Prostate gland (tissue), 2 donors: ENCODE measurements around the gene SCYGR8. TPM values are rescaled to one million over a fixed set of nuclear protein-coding genes. Genes with fewer than 3 reads are reported as not detected.

Experiments used
- DNase-seq: peaks from one replicate; pipeline ENCODE4 v3.0.0-alpha.2; 2019; ENCODE audit warnings: low spot score
- H3K27ac ChIP-seq, 2 donors: fragments of 200-600 bp; sonication (generic); 2 replicates each; pipeline ENCODE4 v1.5.1; 2017 to 2019
- H3K27me3 ChIP-seq: fragments of 200-600 bp; sonication (generic); replicated peaks from 2 replicates; pipeline ENCODE4 v1.5.1; 2019; ENCODE audit not compliant: insufficient read depth
- H3K36me3 ChIP-seq, 2 donors: fragments of 200-600 bp; sonication (generic); 1 replicate in 1 of 2; 2 replicates in 1 of 2; pipeline versions ENCODE4 v1.5.1 to v1.8.1; 2017 to 2019
- H3K4me1 ChIP-seq: fragments of 200-600 bp; sonication (generic); replicated peaks from 2 replicates; pipeline ENCODE4 v1.5.1; 2019
- H3K4me3 ChIP-seq, 2 donors: fragments of 200-600 bp; sonication (generic); 2 replicates each; pipeline ENCODE4 v1.5.1; 2017 to 2019
- H3K9me3 ChIP-seq: fragments of 200-600 bp; sonication (generic); 2 replicates; pipeline ENCODE4 v1.5.1; 2017
- CTCF ChIP-seq, 4 experiments: fragments of 200-600 bp in 2 of 4; fragments of 450-650 bp in 2 of 4; sonication (generic) in 2 of 4; IDR thresholded peaks; 1 replicate in 3 of 4; 2 replicates in 1 of 4; pipeline ENCODE4 v1.5.1; 2016 to 2019; ENCODE audit warnings: antibody characterized with exemption in 4 of 4, mild to moderate bottlenecking in 2 of 4, moderate library complexity in 2 of 4
- POLR2A ChIP-seq: fragments of 450-650 bp; IDR thresholded peaks from one replicate; pipeline ENCODE4 v1.6.1; 2016; ENCODE audit warnings: antibody characterized with exemption, mild to moderate bottlenecking
- POLR2AphosphoS5 ChIP-seq: sonication (generic); formaldehyde crosslinking; IDR thresholded peaks from one replicate; pipeline ENCODE4 v1.6.1; 2017; ENCODE audit warnings: antibody characterized with exemption
- WGBS: methylation state at CpG from one replicate; pipeline ENCODE4 v1.1.5; 2018; 5-methylcytosine and 5-hydroxymethylcytosine counted together
- intact Hi-C: fragments of 100-400 bp; cut with DNase I; formaldehyde crosslinking; loops from one replicate; pipeline ENCODE4 v1.14.2; 2022
- total RNA-seq, 2 donors: library from RNA; depleted of rRNA; stranded (reverse); fragments of >200 nt; gene quantifications; one replicate each; pipeline ENCODE4 v1.1.0, GENCODE V29; 2016

The SCYGR8 gene
- total RNA-seq, result not detected

- no peak for DNase-seq
- WGBS, result 88% methylated on average over 4 of the region's 9 CpGs
- Histone ChIP-seq H3K9me3 (no peaks in the 10 kb centered on the region), H3K27ac (no peak within 1 kb of the TSS), H3K4me3 (no peak within 1 kb of the TSS), H3K4me1 (no peaks in the 10 kb centered on the region), H3K36me3 (no peaks in the 10 kb centered on the region), H3K27me3 (no peaks in the 10 kb centered on the region)
- no peak for TF ChIP-seq POLR2A
- no peak for TF ChIP-seq CTCF (IDR thresholded peaks at IDR 0.05)
- no peak for TF ChIP-seq POLR2AphosphoS5
- intact Hi-C loops, result no loop called here
Measured at GRCh38 chr2:227745594-227745993, at the start of gene SCYGR8. TSS of gene SCYGR8 (plus strand) at chr2:227745894. CDS start at chr2:227745894, 0 bp downstream.

GRCh38 chr2:227696990-227697679 is 48.6 kb upstream of the SCYGR8 start:
- no peaks in the 10 kb centered on the region for H3K27me3 ChIP-seq
- no peak overlapping the region for H3K4me3 ChIP-seq
- intact Hi-C loops, result no loop called here
- H3K36me3 ChIP-seq, result no peaks in the 10 kb centered on the region
- TF ChIP-seq CTCF (IDR thresholded peaks at IDR 0.05) (no peak), POLR2A (no peak), POLR2AphosphoS5 (no peak)
- no peaks in the 10 kb centered on the region for H3K4me1 ChIP-seq
- H3K9me3 ChIP-seq, result no peaks in the 10 kb centered on the region
- 41% methylated on average over 2 of the region's 2 CpGs for WGBS
- no peak for DNase-seq
- H3K27ac ChIP-seq, result no peak overlapping the region

- WGBS, result 34% methylated on average over 3 of the region's 3 CpGs
- DNase-seq, result no peak
- TF ChIP-seq CTCF (IDR thresholded peaks at IDR 0.05) (no peak), POLR2A (no peak), POLR2AphosphoS5 (no peak)
- no peaks in the 10 kb centered on the region for H3K27me3 ChIP-seq
- H3K9me3 ChIP-seq, result no peaks in the 10 kb centered on the region
- no peak overlapping the region for H3K27ac ChIP-seq
- intact Hi-C loops, result no loop called here
- H3K4me1 ChIP-seq, result no peaks in the 10 kb centered on the region
- no peaks in the 10 kb centered on the region for H3K36me3 ChIP-seq
- no peak overlapping the region for H3K4me3 ChIP-seq
Measured at GRCh38 chr2:227701556-227701955, 44.1 kb upstream of the SCYGR8 start.

GRCh38 chr2:227703280-227703732 is 42.4 kb upstream of the SCYGR8 start:
- TF ChIP-seq POLR2A (no peak), POLR2AphosphoS5 (no peak), CTCF (IDR thresholded peaks at IDR 0.05) (no peak)
- Histone ChIP-seq H3K27ac (no peak overlapping the region), H3K4me3 (no peak overlapping the region), H3K4me1 (no peaks in the 10 kb centered on the region), H3K9me3 (no peaks in the 10 kb centered on the region), H3K27me3 (no peaks in the 10 kb centered on the region), H3K36me3 (no peaks in the 10 kb centered on the region)
- WGBS, result 47% methylated on average over 4 of the region's 4 CpGs
- no peak for DNase-seq
- intact Hi-C loops, result no loop called here

- Histone ChIP-seq H3K9me3 (no peaks in the 10 kb centered on the region), H3K4me3 (no peak overlapping the region), H3K27me3 (no peaks in the 10 kb centered on the region), H3K4me1 (no peaks in the 10 kb centered on the region), H3K27ac (no peak overlapping the region), H3K36me3 (no peaks in the 10 kb centered on the region)
- DNase-seq, result no peak
- intact Hi-C loops, result no loop called here
- WGBS, result 85% methylated on average over 3 of the region's 3 CpGs
- TF ChIP-seq POLR2AphosphoS5 (no peak), CTCF (IDR thresholded peaks at IDR 0.05) (no peak), POLR2A (no peak)
Measured at GRCh38 chr2:227703961-227704360, 41.7 kb upstream of the SCYGR8 start.
